Sciatic nerve (tissue), 2 donors: Measurements from ENCODE around the gene ICAM1. TPM values are rescaled to one million over a fixed set of nuclear protein-coding genes. Genes with fewer than 3 reads are reported as not detected.
"Not testable (repeated sequence)": the region's sequence is repeated elsewhere in the genome, so short reads cannot be mapped to it uniquely, and the experiment has no call there.

Experiments
- ATAC-seq: fragments of 200-7000 bp; cut with Tn5 transposase; one replicate; pipeline ENCODE4 v1.9.1; 2020; ENCODE audit warnings: mild to moderate bottlenecking, moderate library complexity
- DNase-seq: peaks from one replicate; pipeline ENCODE4 v3.0.0-alpha.2; 2020; ENCODE audit warnings: low spot score
- intact Hi-C: fragments of 100-400 bp; cut with DNase I; formaldehyde crosslinking; loops from one replicate; pipeline ENCODE4 v1.14.2; 2022
- total RNA-seq: library from RNA; stranded (reverse); fragmentation: NEBNext Ultra II Directional; extraction: Animal tissue kit (Norgen Biotek cat#: 25700); gene quantifications from one replicate; pipeline ENCODE4 v1.2.1, GENCODE V29; 2021
- donor health status: DM: no; HTN: no; CAD: no.
- donor health status: DM: no; HTN: no; CAD: no.

Gene ICAM1
- 30.7 TPM for total RNA-seq

GRCh38 chr19:10270616-10271394, at the start of gene ICAM1:
TSS of gene ICAM1 (plus strand) at chr19:10271120. CDS start at chr19:10271160, 40 bp downstream.
- peak; percentile 93 for DNase-seq
- intact Hi-C loops: no loop called here
- ATAC-seq: peak; percentile 83

- ATAC-seq: no peak
- no peak for DNase-seq
- intact Hi-C loops: no loop called here
These were observed 48.6 kb upstream of the ICAM1 start for GRCh38 chr19:10222201-10222890.

- DNase-seq: no peak
- intact Hi-C loops: no loop called here
- no peak for ATAC-seq
These were observed 47.3 kb upstream of the ICAM1 start for GRCh38 chr19:10223488-10224213.

- intact Hi-C loops: no loop called here
- ATAC-seq: no peak
- no peak for DNase-seq
These were observed 46.6 kb upstream of the ICAM1 start for GRCh38 chr19:10224337-10224736.

- intact Hi-C loops: no loop called here
- DNase-seq (no peak), ATAC-seq (peak; percentile 4)
These were observed 44.9 kb upstream of the ICAM1 start for GRCh38 chr19:10226021-10226375.

- DNase-seq: peak; percentile 85
- ATAC-seq: peak; percentile 86
- intact Hi-C loops: no loop called here
These were observed 44.4 kb upstream of the ICAM1 start for GRCh38 chr19:10226376-10227025.

GRCh38 chr19:10227026-10227971, 43.6 kb upstream of the ICAM1 start:
- ATAC-seq (peak; percentile 8), DNase-seq (peak; percentile 81)
- intact Hi-C loops: no loop called here

- no peak for ATAC-seq
- intact Hi-C loops: no loop called here
- DNase-seq: no peak
These were observed 42.5 kb upstream of the ICAM1 start for GRCh38 chr19:10228393-10228792.

GRCh38 chr19:10228920-10229319, 42.0 kb upstream of the ICAM1 start:
- DNase-seq (no peak), ATAC-seq (no peak)
- intact Hi-C loops: no loop called here

GRCh38 chr19:10230173-10230860, 40.6 kb upstream of the ICAM1 start:
- DNase-seq (peak; percentile 82), ATAC-seq (peak; percentile 0)
- intact Hi-C loops: no loop called here

- intact Hi-C loops: no loop called here
- ATAC-seq: peak; percentile 63
- DNase-seq: peak; percentile 90
These were observed 39.9 kb upstream of the ICAM1 start, which contains the start of gene S1PR2 for GRCh38 chr19:10230861-10231611. TSS of gene S1PR2 (minus strand) at chr19:10231331. CDS start at chr19:10224905, 6,426 bp downstream.

- no peak for ATAC-seq
- no peak for DNase-seq
- intact Hi-C loops: no loop called here
These were observed 39.2 kb upstream of the ICAM1 start for GRCh38 chr19:10231612-10232228.

GRCh38 chr19:10233946-10234345, 37.0 kb upstream of the ICAM1 start:
- intact Hi-C loops: no loop called here
- ATAC-seq (no peak), DNase-seq (no peak)

GRCh38 chr19:10235003-10235402, 35.9 kb upstream of the ICAM1 start:
- ATAC-seq (no peak), DNase-seq (no peak)
- intact Hi-C loops: no loop called here

GRCh38 chr19:10235409-10235808, 35.5 kb upstream of the ICAM1 start:
- intact Hi-C loops, DNase-seq, ATAC-seq: not testable (repeated sequence)

- ATAC-seq: peak; percentile 2
These were observed 33.2 kb upstream of the ICAM1 start for GRCh38 chr19:10237702-10238101.

More at GRCh38 chr19:10237702-10238101, 33.2 kb upstream of the ICAM1 start:
- no peak for DNase-seq
- intact Hi-C loops: no loop called here
